ENCODE results near the gene FGF12.

Gene FGF12

GRCh38 chr3:192413461-192413860 is 313.9 kb downstream of the FGF12 start:
- DNase-seq (ENCODE audit: low read depth in 2 of 2): no peak

DNA sequence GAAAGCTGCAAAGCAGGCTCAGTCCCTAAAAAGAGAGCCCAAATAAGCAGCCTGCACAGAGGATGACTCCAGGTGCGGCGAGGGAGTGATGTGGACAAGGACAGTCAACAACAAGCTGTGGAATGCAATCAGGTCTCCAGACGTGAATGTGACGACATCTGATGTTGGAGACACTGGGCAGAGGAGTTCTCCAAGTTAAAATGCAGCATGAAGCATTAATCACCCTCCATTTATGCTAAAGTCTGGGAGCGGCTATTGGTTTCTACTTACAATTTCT is 316.7 kb downstream of the FGF12 start:
- DNase-seq (ENCODE audit: low read depth in 2 of 2): no peak

- DNase-seq (ENCODE audit: low read depth in 2 of 2): no peak
These were observed 317.3 kb downstream of the FGF12 start for GRCh38 chr3:192409838-192410683.

DNA sequence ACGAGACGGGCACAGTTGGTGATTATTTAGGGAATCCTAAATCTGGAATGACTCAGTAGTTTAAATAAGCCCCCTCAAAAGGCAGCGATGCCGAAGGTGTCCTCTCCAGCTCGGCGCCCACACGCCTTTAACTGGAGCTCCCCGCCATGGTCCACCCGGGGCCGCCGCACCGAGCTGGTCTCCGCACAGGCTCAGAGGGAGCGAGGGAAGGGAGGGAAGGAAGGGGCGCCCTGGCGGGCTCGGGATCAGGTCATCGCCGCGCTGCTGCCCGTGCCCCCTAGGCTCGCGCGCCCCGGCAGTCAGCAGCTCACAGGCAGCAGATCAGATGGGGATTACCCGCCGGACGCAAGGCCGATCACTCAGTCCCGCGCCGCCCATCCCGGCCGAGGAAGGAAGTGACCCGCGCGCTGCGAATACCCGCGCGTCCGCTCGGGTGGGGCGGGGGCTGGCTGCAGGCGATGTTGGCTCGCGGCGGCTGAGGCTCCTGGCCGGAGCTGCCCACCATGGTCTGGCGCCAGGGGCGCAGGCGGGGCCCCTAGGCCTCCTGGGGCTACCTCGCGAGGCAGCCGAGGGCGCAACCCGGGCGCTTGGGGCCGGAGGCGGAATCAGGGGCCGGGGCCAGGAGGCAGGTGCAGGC is 318.0 kb downstream of the FGF12 start:
- no peak for DNase-seq (ENCODE audit: low read depth in 2 of 2)

GRCh38 chr3:192408647-192409200 is 318.6 kb downstream of the FGF12 start:
- no peak for DNase-seq (ENCODE audit: low read depth in 2 of 2)

DNA sequence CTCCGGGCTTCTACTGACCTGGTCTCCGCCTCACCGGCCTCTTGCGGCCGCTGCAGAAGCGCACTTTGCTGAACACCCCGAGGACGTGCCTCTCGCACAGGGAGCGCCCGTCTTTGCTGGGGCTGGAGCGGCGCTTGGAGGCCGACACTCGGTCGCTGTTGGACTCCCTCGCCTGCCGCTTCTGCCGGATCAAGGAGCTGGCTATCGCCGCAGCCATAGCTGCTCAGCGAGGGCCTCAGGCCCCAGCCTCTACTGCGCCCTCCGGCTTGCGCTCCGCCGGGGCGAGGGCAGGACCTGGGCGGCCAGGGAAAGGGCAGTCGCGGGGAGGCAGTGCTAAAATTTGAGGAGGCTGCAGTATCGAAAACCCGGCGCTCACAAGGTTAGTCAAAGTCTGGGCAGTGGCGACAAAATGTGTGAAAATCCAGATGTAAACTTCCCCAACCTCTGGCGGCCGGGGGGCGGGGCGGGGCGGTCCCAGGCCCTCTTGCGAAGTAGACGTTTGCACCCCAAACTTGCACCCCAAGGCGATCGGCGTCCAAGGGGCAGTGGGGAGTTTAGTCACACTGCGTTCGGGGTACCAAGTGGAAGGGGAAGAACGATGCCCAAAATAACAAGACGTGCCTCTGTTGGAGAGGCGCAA is 319.2 kb downstream of the FGF12 start:
- no peak for DNase-seq (ENCODE audit: low read depth in 2 of 2)

GRCh38 chr3:192399767-192400166 is 327.6 kb downstream of the FGF12 start:
- DNase-seq (ENCODE audit: low read depth in 2 of 2): no peak

DNA sequence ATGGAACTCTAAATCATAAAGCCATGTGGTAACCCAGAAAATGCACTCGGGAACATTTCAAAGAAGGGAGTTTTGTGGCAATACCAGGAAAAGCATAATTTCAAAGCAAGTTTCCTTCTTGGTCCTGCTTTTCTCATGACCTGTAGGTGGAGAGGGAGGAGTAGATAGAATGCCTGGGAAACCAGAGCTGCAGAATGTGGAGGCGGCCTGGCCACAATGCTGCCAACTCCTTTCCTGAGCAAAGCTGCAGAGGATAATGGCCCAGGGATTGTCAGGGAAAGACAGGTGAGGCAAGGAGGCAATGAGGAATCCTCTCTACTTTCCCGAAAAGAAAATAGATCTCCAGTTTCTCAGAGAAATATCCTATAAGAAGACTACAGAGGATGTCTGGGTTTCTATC is 330.3 kb downstream of the FGF12 start:
- no peak for DNase-seq (ENCODE audit: low read depth in 2 of 2)

DNA sequence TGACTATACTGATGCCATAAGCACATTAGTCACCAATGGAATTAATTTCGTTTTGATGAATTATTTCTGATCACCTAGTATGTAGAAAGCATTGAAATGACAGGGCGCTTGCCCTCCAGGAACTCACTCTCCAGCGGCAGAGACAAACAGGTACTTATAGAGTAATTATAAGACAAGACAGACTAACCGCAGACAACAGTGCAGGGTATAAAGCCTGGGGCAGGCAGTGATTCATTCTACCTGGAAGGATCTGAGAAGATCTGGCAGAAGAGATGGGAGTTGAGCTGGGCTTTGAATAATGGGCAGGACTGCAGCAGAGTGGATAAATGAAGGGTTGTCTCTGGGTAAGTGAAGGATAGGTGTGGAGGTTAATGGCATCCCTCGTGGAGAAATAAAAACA is 331.8 kb downstream of the FGF12 start:
- no peak for DNase-seq (ENCODE audit: low read depth in 2 of 2)

DNA sequence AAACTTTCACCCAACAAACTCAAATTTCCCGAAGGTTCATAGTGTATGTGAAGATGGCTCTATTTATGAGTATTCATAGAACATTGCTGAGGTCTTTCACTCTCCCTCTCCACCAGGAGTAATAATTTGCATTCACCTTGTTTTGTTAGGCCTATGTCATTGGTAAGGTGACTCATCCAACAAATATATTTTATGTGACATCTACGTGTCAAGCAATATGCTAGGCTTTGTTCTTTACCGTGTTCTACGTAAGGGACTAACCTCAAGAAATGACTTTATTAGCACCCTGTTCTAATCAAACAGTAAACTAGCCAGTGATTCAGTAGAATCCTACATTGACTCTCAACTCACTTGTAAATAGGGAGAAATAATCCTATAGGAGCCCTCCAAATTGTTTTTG is 334.4 kb downstream of the FGF12 start:
- DNase-seq (ENCODE audit: low read depth in 2 of 2): no peak

DNA sequence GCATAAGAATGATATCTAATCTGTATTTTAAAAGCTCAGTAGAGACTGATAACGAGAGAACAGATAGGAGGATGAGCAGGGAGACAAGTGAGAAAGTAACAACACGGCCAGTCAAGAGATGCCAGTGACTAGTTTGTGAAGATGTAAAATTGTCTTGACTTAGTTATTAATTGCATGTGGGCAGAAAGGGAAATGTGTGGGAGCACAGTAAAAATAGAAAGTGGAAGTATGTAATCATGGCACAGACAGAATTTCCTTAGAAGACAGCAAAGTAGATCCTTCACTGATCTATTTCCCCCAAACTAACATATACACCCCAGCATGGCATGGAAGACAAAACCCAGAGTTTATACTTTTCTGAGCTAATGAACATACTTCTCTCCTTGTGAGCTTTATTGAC is 344.5 kb downstream of the FGF12 start:
- no peak for DNase-seq (ENCODE audit: low read depth in 2 of 2)

GRCh38 chr3:192373586-192373985 is 353.8 kb downstream of the FGF12 start:
- no peak for DNase-seq (ENCODE audit: low read depth in 2 of 2)

- no peak for DNase-seq (ENCODE audit: low read depth in 2 of 2)
These were observed 354.3 kb downstream of the FGF12 start for GRCh38 chr3:192373032-192373431.

DNA sequence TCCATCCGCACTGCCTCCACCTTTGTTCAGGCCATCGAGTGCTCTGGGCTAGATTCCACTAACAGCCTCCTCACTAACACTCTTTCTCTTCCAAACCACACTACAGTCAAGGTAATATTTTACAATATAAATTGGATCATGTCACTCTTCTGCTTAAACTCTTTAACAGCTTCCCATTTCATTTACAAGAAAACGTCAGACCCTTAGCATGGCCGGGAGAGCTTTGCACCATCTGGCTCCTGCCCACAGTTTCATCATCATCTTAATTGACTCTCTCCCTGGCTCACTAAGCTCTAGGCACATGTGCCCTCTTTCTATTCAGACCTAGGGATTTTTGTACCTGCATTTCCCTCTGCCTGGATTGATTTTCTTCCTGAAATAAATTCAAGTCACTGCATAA is 354.7 kb downstream of the FGF12 start:
- no peak for DNase-seq (ENCODE audit: low read depth in 2 of 2)

GRCh38 chr3:192371870-192372400 is 355.4 kb downstream of the FGF12 start:
- DNase-seq (ENCODE audit: low read depth in 2 of 2): no peak

DNA sequence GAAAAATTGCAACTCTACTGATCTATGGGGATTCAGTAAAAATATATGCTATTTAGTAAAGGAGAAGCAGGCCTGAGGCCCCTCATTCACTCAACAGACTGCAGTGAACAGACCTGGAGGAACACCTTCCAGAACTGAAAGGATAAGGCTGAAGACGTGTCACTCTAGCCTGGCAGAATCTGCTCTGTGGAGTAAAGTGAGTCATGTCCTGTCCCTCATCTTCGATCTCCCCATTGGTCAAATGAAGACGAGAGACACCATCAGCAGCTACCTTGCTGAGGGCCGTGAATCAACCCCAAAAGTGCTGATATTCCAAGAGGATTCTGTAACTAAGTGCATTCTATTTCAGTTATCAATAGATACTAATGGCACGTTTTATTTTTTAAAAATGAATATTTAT is 359.7 kb downstream of the FGF12 start:
- no peak for DNase-seq (ENCODE audit: low read depth in 2 of 2)

- no peak for DNase-seq (ENCODE audit: low read depth in 2 of 2)
These were observed 360.4 kb downstream of the FGF12 start for GRCh38 chr3:192366916-192367315.

- no peak for DNase-seq (ENCODE audit: low read depth in 2 of 2)
These were observed 361.8 kb downstream of the FGF12 start for GRCh38 chr3:192365571-192365970.

DNA sequence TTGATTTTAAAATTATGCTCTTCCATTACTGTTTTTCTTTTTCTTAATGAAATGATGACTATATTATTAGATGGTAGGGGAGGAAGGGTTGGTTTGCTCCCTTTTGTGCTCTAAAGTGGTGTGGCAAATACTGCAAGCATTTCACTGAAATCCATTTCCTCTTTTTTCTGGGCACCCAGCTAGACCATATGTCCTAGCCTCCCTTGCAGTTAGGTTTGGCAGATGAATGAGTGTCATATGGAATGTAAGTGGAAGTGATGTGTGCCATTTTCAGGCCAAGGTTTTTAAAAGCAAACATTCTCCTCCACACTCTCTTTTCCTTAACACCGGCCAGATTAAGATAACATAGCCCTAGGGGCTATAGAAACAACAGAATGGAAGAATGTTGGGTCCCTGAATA is 363.0 kb downstream of the FGF12 start:
- DNase-seq (ENCODE audit: low read depth in 2 of 2): no peak

- DNase-seq (ENCODE audit: low read depth in 2 of 2): no peak
These were observed 372.7 kb downstream of the FGF12 start for GRCh38 chr3:192354687-192355086.

GRCh38 chr3:192352142-192352541 is 375.2 kb downstream of the FGF12 start:
- no peak for DNase-seq (ENCODE audit: low read depth in 2 of 2)

DNA sequence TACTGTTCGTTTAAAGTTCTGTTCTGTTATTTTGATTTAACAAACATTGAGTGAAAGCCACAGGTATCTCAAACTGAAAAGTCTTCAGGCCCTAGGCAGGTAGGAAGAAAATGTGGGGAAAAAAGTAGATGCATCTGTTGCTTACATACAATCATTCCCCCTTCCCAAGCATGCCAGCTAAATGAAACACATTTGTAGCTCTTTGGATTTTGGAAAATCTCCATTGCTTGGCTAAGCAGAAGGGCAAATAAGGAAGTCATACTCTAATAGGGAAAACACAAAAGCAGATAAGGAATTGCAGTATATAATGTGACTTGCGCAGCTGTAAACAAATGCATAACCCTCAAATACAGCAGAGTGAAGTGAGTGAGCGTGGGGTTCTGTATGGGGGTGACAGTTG is 375.9 kb downstream of the FGF12 start:
- no peak for DNase-seq (ENCODE audit: low read depth in 2 of 2)

DNA sequence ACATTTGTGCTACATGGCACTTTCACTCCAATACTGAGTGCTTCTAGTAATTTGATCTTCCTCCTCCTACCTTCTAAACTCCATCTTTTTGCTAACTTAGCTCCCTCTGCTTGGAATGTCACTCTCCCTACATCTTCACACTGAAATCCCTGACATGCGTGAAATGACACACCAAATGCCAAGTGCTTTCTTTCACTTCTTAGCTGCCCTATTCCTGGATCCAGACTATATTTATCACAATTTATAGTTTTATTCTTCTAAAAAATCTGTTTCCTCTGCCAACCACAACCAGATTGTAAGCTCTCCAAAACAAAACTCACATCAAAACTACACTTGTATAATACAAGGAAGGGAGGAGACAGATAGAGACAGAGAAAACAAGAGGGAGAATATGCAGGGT is 387.3 kb downstream of the FGF12 start:
- DNase-seq (ENCODE audit: low read depth in 2 of 2): no peak

Measured in stimulated activated CD4-positive, alpha-beta T cell treated with anti-CD3 and anti-CD28 coated beads, Interleukin-4, amount 100 ng/mL, for 48 hours (primary cell).